ENCODE data around the gene ATP11C.
"Not testable (repeated sequence)": the region's sequence is repeated elsewhere in the genome, so short reads cannot be mapped to it uniquely, and the experiment has no call there.

The ATP11C gene

GRCh38 chrX:139720979-139721378, 211.9 kb downstream of the ATP11C start:
- no peak for DNase-seq (ENCODE audit: low spot score)

DNA sequence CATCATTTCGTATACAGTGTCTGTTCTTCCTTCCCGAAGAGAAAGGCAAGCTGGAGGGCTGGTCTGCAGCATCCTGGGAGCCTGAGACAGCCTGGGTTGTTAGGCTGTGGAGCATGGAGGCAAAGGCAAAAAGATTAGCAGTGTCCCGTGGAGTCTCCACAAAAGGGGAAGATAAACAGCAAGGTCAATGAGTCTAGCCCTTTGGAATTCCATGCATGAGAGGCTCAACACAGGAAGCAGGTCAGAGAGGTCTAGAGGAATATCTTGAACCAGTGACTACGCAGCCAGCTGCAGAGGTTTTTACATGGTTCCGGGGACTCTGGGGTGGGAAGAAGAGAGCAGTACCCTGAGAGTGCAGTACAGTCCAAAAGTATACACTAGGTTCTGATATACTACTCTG, 212.7 kb downstream of the ATP11C start:
- DNase-seq (ENCODE audit: low spot score): no peak

DNA sequence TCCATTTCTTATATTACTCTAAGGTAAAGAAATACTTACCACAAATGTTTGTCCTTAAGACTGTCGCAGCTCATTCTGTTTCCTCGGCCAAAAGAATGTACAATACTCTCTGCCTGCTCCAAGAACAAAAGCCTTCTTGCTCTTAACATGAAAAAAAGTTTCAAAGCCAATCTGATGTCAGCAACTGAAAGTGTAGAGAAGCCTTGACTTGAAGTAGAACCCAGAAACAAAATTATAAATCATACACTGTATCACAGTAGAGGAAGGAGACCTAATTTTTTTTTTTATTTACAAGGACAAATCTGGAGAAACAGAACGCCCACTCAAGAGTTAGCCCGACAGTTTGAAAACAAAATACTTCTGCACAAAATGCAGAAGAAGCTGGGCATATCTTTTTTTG, 224.8 kb downstream of the ATP11C start, which contains the start of gene MCF2:
Gene MCF2 (minus strand): TSS at position 101 of the 400 bp plus-strand sequence. CDS start 56,423 bp downstream, outside the sequence.
- no peak for DNase-seq (ENCODE audit: low spot score)

GRCh38 chrX:139702658-139703057, 230.2 kb downstream of the ATP11C start:
- DNase-seq (ENCODE audit: low spot score): no peak

- no peak for DNase-seq (ENCODE audit: low spot score)
Measured at GRCh38 chrX:139692908-139693307, 239.9 kb downstream of the ATP11C start.

DNA sequence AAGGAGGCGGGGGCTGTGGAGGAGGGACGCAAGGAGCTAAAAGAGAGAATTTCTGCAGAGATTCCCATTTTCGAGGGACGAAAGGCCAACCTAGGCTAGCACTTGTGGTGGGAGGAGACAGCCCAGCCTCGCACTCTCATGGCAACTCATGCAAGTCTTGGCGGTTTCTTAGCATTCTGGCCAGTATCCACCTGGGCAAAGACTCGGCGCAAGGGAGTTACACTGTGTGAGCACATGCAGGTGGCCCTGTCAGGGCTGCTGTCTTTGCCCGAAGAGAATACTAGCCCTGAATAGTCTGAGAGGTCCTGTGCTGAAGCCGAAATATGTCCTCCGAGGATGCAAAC, 240.4 kb downstream of the ATP11C start:
- no peak for DNase-seq (ENCODE audit: low spot score)

GRCh38 chrX:139691843-139692505, 240.9 kb downstream of the ATP11C start:
- no peak for DNase-seq (ENCODE audit: low spot score)

- DNase-seq (ENCODE audit: low spot score): no peak
Measured at GRCh38 chrX:139691493-139691842, 241.4 kb downstream of the ATP11C start.

DNA sequence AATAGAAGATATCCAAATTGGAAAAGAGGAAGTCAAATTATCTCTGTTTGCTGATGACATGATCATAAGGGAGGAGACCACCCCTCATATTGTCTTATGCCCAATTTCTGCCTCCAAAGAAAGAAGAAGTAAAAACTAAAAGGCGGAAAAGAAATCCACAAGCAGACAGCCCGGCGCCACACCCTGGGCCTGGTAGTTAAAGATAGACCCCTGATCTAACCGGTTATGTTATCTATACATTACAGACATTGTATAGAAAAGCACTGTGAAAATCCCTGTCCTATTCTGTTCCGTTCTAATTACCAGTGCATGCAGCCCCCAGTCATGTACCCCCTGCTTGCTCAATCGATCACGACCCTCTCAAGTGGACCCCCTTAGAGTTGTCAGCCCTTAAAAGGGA, 247.7 kb downstream of the ATP11C start:
- DNase-seq (ENCODE audit: low spot score): not testable (repeated sequence)

- DNase-seq (ENCODE audit: low spot score): no peak
Measured at GRCh38 chrX:139680356-139680755, 252.5 kb downstream of the ATP11C start.
